ENCODE data around the gene TTC17. TPM values are rescaled to one million over a fixed set of nuclear protein-coding genes. Genes with fewer than 3 reads are reported as not detected.

TTC17 gene
- 10 to 100 TPM; 33.6 to 45.3 TPM for total RNA-seq

GRCh38 chr11:43358801-43359421 is at the start of gene TTC17:
Gene TTC17, plus strand, starts transcription at chr11:43358920. Its CDS starts 35 bp downstream, at chr11:43358955.
- Histone ChIP-seq H3K27ac (peak within 1 kb of the TSS; percentile 89), H3K36me3 (no peaks in the 10 kb centered on the region), H3K4me3 (peak within 1 kb of the TSS; percentile 91 to 98), H3K9me3 (no peaks in the 10 kb centered on the region), H3K4me1 (peaks cover 0 to 28% of the 10 kb centered on the region in 2 donors), H3K27me3 (no peaks in the 10 kb centered on the region)
- TF ChIP-seq, protein P1, sequence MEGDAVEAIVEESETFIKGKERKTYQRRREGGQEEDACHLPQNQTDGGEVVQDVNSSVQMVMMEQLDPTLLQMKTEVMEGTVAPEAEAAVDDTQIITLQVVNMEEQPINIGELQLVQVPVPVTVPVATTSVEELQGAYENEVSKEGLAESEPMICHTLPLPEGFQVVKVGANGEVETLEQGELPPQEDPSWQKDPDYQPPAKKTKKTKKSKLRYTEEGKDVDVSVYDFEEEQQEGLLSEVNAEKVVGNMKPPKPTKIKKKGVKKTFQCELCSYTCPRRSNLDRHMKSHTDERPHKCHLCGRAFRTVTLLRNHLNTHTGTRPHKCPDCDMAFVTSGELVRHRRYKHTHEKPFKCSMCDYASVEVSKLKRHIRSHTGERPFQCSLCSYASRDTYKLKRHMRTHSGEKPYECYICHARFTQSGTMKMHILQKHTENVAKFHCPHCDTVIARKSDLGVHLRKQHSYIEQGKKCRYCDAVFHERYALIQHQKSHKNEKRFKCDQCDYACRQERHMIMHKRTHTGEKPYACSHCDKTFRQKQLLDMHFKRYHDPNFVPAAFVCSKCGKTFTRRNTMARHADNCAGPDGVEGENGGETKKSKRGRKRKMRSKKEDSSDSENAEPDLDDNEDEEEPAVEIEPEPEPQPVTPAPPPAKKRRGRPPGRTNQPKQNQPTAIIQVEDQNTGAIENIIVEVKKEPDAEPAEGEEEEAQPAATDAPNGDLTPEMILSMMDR (IDR thresholded peaks at IDR 0.05) = peak in 1 of 2 donors; percentile 20
- DNase-seq (ENCODE audit: low spot score) = peak; percentile 92

GRCh38 chr11:43311791-43312607 is 46.7 kb upstream of the TTC17 start, which contains the start of gene API5:
Gene API5, plus strand, starts transcription at chr11:43311996. Its CDS starts 132 bp downstream, at chr11:43312128.
- H3K27me3 ChIP-seq = no peaks in the 10 kb centered on the region

DNA sequence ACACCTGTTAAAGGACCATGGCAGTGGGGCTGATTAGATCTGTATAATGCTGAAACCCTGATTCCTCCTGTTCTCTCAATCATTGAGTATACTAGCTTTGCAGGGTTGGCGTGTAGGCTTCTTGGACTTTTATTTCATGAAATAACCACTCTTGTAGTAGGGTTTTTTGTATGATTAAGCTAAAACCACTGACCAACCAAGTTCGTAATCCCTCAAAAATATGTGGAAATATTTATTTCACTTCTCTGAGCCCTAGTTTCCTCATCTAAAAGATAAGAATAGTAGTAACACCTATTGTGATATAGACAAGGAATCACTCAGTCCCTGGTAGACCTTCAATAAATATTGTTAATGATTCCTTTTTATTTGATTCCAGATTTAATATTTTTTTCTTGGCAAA is 42.8 kb upstream of the TTC17 start:
- no peaks in the 10 kb centered on the region for H3K27me3 ChIP-seq
- H3K9me3 ChIP-seq = no peaks in the 10 kb centered on the region
- peaks cover 9% of the 10 kb centered on the region for H3K36me3 ChIP-seq
- H3K27ac ChIP-seq = no peak overlapping the region
- no peak for DNase-seq (ENCODE audit: low spot score)
- H3K4me3 ChIP-seq = no peak overlapping the region
- TF ChIP-seq, protein P1 (IDR thresholded peaks at IDR 0.05) = no peak
- H3K4me1 ChIP-seq = peaks cover 0 to 23% of the 10 kb centered on the region in 2 donors

More at GRCh38 chr11:43311791-43312607, 46.7 kb upstream of the TTC17 start, which contains the start of gene API5:
- peak; percentile 89 for DNase-seq (ENCODE audit: low spot score)
- H3K9me3 ChIP-seq = no peaks in the 10 kb centered on the region
- TF ChIP-seq, protein P1 (IDR thresholded peaks at IDR 0.05) = peak; percentile 80 to 90
- H3K4me1 ChIP-seq = peaks cover 0 to 23% of the 10 kb centered on the region in 2 donors
- H3K4me3 ChIP-seq = peak within 1 kb of the TSS; percentile 71 to 78
- H3K36me3 ChIP-seq = no peaks in the 10 kb centered on the region
- peak within 1 kb of the TSS; percentile 78 to 86 for H3K27ac ChIP-seq

DNA sequence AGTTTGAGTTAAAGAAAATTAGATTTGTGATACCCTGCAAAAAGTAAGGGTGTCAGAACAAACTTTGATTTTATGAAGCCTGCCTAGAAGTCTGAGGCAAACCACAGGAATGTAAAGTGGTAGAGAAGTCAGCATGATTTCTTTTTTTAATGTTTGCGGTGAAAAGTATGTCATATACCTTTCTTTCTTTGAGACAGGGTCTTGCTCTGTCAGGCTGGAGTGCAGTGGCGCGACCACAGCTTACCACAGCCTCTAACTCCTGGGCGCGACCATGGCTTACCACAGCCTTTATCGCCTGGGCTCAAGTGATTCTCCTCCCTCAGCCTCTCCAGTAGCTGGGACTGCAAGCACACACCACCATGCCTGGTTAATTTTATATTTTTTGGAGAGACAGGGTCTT is 42.3 kb upstream of the TTC17 start:
- Histone ChIP-seq H3K4me3 (no peak overlapping the region), H3K9me3 (no peaks in the 10 kb centered on the region), H3K27ac (no peak overlapping the region), H3K27me3 (no peaks in the 10 kb centered on the region), H3K36me3 (peaks cover 14% of the 10 kb centered on the region), H3K4me1 (peaks cover 0 to 21% of the 10 kb centered on the region in 2 donors)
- TF ChIP-seq, protein P1 (IDR thresholded peaks at IDR 0.05) = no peak
- no peak for DNase-seq (ENCODE audit: low spot score)

DNA sequence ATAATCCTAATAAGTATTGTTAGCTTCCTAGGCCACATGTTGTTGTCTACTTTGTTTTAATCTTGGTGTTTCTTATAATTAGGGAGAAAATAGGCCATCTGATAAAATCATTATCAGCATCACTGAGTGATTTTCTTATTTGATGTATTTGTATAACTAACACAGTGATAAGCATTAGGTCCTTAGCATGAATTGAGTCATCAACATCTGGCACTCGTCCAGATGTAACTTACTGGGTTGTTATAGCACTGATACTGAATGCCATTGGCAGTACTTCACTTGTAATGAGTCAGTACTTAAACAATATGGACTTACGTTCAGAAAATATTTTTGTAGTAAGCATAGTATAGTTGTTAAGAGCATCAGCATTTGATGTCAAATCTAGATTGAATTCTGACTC is 30.7 kb upstream of the TTC17 start:
- Histone ChIP-seq H3K9me3 (no peaks in the 10 kb centered on the region), H3K4me3 (no peak overlapping the region), H3K4me1 (no peaks in the 10 kb centered on the region), H3K27me3 (no peaks in the 10 kb centered on the region), H3K27ac (no peak overlapping the region), H3K36me3 (peaks cover 92% of the 10 kb centered on the region)
- TF ChIP-seq, protein P1 (IDR thresholded peaks at IDR 0.05) = no peak
- DNase-seq (ENCODE audit: low spot score) = no peak

All from right atrium auricular region (tissue), 2 donors.